ENCODE results near the gene BRPF3.
A peak's percentile ranks its signal among the peaks of the same experiment; 100 is the strongest.
"Not testable (repeated sequence)": the region's sequence is repeated elsewhere in the genome, so short reads cannot be mapped to it uniquely, and the experiment has no call there.

The BRPF3 gene

GRCh38 chr6:36200154-36200891 is 3.8 kb downstream of the BRPF3 start:
- no peak for DNase-seq (ENCODE audit: low read depth, low spot score)

GRCh38 chr6:36200998-36201596 is 4.6 kb downstream of the BRPF3 start:
- no peak for DNase-seq (ENCODE audit: low read depth, low spot score)

- DNase-seq (ENCODE audit: low read depth, low spot score): no peak
Observed at GRCh38 chr6:36201612-36202011, 5.1 kb downstream of the BRPF3 start.

- DNase-seq (ENCODE audit: low read depth, low spot score): no peak
Observed at GRCh38 chr6:36202101-36202500, 5.6 kb downstream of the BRPF3 start.

- DNase-seq (ENCODE audit: low read depth, low spot score): no peak
Observed at GRCh38 chr6:36204068-36204753, 7.7 kb downstream of the BRPF3 start.

GRCh38 chr6:36207155-36207554 is 10.6 kb downstream of the BRPF3 start:
- DNase-seq (ENCODE audit: low read depth, low spot score): no peak

GRCh38 chr6:36209606-36210005 is 13.1 kb downstream of the BRPF3 start:
- DNase-seq (ENCODE audit: low read depth, low spot score): no peak

- no peak for DNase-seq (ENCODE audit: low read depth, low spot score)
Observed at GRCh38 chr6:36210182-36210581, 13.6 kb downstream of the BRPF3 start.

- no peak for DNase-seq (ENCODE audit: low read depth, low spot score)
Observed at GRCh38 chr6:36210886-36211595, 14.5 kb downstream of the BRPF3 start.

- peak; percentile 67 for DNase-seq (ENCODE audit: low read depth, low spot score)
Observed at GRCh38 chr6:36216559-36216958, 20.0 kb downstream of the BRPF3 start.

GRCh38 chr6:36217188-36217587 is 20.6 kb downstream of the BRPF3 start:
- no peak for DNase-seq (ENCODE audit: low read depth, low spot score)

- no peak for DNase-seq (ENCODE audit: low read depth, low spot score)
Observed at GRCh38 chr6:36217946-36218345, 21.4 kb downstream of the BRPF3 start.

GRCh38 chr6:36218516-36218915 is 22.0 kb downstream of the BRPF3 start:
- DNase-seq (ENCODE audit: low read depth, low spot score): not testable (repeated sequence)

- no peak for DNase-seq (ENCODE audit: low read depth, low spot score)
Observed at GRCh38 chr6:36219081-36219480, 22.5 kb downstream of the BRPF3 start.

- no peak for DNase-seq (ENCODE audit: low read depth, low spot score)
Observed at GRCh38 chr6:36220226-36220625, 23.7 kb downstream of the BRPF3 start.

- DNase-seq (ENCODE audit: low read depth, low spot score): no peak
Observed at GRCh38 chr6:36221674-36222073, 25.1 kb downstream of the BRPF3 start.

- no peak for DNase-seq (ENCODE audit: low read depth, low spot score)
Observed at GRCh38 chr6:36222924-36223323, 26.4 kb downstream of the BRPF3 start.

GRCh38 chr6:36223706-36224105 is 27.2 kb downstream of the BRPF3 start:
- no peak for DNase-seq (ENCODE audit: low read depth, low spot score)

- no peak for DNase-seq (ENCODE audit: low read depth, low spot score)
Observed at GRCh38 chr6:36224918-36225461, 28.4 kb downstream of the BRPF3 start.

GRCh38 chr6:36226438-36227047 is 30.0 kb downstream of the BRPF3 start:
- DNase-seq (ENCODE audit: low read depth, low spot score): no peak

GRCh38 chr6:36227379-36228228 is 31.1 kb downstream of the BRPF3 start:
- DNase-seq (ENCODE audit: low read depth, low spot score): no peak

Measured in astrocyte of the hippocampus (primary cell).